Measurements from ENCODE around the gene MYRIP.
"Not testable (repeated sequence)": the region's sequence is repeated elsewhere in the genome, so short reads cannot be mapped to it uniquely, and the experiment has no call there.

MYRIP gene

DNA sequence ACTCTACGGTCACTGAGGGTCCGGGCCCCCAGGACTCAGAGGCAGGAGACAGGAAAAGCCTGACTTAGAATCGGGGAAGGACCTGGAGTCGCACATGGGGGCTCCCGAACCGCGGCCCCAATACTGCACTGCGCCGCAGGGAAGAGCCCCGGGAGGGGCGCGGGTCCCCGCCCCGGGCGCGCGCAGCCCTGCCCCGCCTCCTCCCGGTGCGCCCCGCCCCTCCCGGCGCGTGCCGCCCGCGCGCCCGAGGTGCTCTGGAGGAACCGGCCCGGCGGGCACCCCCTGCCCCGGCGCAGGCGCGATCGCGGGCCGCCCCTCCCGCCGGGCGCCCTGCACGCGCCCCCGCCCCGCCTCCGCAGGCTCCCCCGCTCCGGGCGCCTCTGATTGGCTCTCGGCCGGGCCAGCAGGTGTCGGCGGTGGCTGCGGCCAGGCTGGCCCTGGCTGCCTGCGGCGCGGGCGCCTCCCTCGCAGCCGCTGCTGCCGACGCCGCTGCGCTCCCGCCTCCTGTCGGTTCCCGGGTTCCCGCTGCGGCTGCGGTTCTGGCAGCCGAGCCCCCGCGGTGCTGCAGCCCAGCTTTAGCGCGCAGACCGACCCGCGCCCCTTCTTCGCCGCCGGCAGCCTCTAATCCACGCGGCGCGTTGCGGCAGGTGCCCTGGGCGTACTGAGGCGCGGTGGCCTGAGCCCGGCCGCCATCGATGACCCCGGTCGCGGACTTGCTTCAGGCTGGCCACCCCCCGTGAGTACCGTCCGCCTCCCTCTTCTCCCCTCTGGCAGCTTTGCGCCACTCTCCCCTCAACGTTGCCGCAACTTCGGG, at the start of gene MYRIP:
TSS of gene MYRIP (plus strand) at position 429 of the 814 bp plus-strand sequence. CDS start 91,208 bp downstream, outside the sequence.
- TF ChIP-seq, protein P1, sequence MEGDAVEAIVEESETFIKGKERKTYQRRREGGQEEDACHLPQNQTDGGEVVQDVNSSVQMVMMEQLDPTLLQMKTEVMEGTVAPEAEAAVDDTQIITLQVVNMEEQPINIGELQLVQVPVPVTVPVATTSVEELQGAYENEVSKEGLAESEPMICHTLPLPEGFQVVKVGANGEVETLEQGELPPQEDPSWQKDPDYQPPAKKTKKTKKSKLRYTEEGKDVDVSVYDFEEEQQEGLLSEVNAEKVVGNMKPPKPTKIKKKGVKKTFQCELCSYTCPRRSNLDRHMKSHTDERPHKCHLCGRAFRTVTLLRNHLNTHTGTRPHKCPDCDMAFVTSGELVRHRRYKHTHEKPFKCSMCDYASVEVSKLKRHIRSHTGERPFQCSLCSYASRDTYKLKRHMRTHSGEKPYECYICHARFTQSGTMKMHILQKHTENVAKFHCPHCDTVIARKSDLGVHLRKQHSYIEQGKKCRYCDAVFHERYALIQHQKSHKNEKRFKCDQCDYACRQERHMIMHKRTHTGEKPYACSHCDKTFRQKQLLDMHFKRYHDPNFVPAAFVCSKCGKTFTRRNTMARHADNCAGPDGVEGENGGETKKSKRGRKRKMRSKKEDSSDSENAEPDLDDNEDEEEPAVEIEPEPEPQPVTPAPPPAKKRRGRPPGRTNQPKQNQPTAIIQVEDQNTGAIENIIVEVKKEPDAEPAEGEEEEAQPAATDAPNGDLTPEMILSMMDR (IDR thresholded peaks at IDR 0.05; ENCODE audit: borderline replicate concordance, insufficient read depth, low read depth, low read length), result no peak
- no peak within 1 kb of the TSS for H3K4me3 ChIP-seq (ENCODE audit: low read depth, low read length)

DNA sequence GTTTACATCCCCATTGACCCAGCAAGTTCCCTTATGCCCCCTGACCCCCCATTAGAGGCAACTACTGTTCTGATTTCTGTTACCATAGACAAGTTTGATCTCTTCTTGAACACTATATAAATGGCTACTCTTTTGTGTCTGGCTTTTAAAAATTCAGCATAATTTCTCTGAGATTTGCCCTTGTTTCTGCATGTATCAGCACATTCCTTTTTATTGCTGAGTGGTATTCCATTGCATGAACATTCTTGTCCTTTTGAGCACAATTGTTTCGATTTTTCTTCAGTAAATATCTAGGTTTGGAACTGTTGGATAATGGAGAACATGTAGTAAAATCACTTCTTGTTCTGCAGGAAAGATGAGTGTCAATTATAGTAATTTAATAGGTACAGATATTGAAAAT, 49.1 kb upstream of the MYRIP start:
- no peak overlapping the region for H3K4me3 ChIP-seq (ENCODE audit: low read depth, low read length)
- TF ChIP-seq, protein P1 (IDR thresholded peaks at IDR 0.05; ENCODE audit: borderline replicate concordance, insufficient read depth, low read depth, low read length), result no peak

DNA sequence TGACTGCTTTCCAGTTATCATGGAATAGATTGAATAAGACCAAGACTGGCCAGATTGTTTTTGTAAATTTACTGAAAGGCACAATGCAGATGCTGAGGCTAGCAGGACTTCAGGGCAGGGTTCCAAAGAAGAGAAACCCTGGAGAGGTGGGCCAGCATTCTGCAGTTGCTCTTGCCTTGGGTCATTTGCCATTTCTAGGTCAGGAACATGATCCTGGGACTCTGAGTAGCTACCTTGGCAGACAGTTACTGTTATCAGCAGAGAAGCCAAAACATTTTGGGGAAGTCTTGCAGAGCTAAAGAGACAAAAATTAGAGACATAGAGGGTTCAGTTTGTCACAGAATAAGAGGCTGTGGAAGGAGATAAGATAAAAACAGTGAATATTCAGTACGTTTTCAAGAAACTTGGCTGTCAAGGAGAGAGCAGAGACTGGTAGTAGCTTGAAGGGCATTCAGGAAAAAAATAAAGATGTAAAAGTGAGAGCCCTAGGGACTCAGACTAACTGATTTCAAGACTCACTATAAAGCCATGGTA, 46.8 kb upstream of the MYRIP start:
- TF ChIP-seq, protein P1 (IDR thresholded peaks at IDR 0.05; ENCODE audit: borderline replicate concordance, insufficient read depth, low read depth, low read length), result no peak
- H3K4me3 ChIP-seq (ENCODE audit: low read depth, low read length), result no peak overlapping the region

DNA sequence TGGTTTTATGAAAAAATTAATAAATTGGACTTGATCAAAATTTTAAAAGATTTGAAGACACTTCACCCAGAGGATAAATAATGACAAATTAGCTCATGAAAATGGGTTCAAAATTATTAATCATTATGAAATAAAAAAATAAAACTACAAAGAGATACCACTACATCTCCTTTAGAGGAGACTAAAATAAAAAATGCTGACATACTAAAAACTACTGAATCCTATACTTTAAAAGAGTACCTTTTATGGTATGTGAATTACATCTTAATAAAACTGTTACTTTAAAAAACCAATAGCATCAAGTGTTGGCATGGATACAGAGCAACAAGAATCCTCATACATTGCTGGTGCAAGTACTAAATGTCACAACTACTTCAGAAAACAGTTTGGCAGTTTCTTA, 46.0 kb upstream of the MYRIP start:
- TF ChIP-seq, protein P1 (IDR thresholded peaks at IDR 0.05; ENCODE audit: borderline replicate concordance, insufficient read depth, low read depth, low read length), result no peak
- no peak overlapping the region for H3K4me3 ChIP-seq (ENCODE audit: low read depth, low read length)

DNA sequence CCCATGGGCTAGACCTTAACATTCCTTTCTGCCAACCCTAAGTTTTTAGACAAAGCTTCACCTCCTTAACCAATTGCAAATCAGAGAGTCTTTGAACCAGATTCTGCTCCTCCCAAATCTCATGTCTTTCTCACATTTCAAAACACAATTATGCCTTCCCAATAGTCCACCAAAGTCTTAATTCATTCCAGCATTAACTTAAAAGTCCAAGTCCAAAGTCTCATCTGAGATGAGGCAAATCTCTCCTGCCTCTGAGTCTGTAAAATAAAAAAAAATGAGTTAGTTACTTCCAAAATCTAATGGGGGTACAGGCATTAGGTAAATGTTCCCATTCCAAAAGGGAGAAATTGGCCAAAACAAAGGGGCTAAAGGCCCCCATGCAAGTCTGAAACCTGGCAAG, 43.8 kb upstream of the MYRIP start:
- no peak overlapping the region for H3K4me3 ChIP-seq (ENCODE audit: low read depth, low read length)
- TF ChIP-seq, protein P1 (IDR thresholded peaks at IDR 0.05; ENCODE audit: borderline replicate concordance, insufficient read depth, low read depth, low read length), result no peak

DNA sequence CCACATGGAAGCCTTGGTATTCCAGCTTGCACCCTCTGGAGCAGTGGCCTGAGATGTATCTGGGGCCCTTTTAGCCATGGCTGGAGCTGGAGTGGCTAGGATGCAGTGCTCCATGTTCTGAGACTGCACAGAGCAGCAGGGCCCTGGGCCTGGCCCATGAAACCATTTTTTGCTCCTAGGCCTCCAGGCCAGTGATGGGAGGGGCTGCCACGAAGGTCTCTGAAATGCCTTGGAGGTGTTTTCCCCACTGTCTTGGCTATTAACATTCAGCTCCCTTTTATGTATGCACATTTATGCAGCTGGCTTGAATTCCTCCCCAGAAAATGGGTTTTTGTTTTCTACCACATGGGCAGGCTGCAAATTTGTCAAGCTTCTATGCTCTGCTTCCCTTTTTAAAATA, 43.0 kb upstream of the MYRIP start:
- no peak overlapping the region for H3K4me3 ChIP-seq (ENCODE audit: low read depth, low read length)
- TF ChIP-seq, protein P1 (IDR thresholded peaks at IDR 0.05; ENCODE audit: borderline replicate concordance, insufficient read depth, low read depth, low read length), result no peak

DNA sequence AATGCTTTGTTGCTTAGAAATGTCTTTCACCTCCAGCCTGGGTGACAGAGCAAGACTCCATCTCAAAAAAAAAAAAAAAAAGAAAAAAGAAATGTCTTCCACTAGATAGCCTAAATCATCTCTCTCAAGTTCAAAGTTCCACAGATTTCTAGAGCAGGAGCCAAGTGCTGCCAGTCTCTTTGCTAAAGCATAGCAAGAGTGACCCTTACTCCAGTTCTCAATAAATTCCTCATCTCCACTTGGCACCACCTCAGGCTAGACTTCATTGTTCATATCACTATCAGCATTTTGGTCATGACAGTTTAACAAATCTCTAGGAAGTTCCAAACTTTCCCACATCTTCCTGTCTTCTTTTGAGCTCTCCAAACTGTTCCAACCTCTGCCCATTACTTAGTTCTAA, 42.5 kb upstream of the MYRIP start:
- H3K4me3 ChIP-seq (ENCODE audit: low read depth, low read length), result not testable (repeated sequence)

DNA sequence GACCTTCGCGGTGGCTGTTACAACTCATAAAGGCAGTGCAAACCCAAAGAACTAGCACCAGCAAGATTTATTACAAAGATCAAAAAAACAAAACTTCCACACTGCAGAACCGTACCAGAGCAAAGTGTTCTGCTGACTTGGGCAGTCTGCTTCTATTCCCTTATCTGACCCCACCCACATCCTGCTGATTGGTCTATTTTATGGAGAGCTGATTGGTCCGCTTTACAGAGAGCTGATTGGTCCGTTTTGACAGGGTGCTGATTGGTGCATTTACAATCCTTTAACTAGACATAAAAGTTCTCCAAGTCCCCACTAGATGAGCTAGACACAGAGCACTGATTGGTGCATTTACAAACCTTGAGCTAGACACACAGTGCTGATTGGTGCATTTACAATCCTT, 31.2 kb upstream of the MYRIP start:
- not testable (repeated sequence) for H3K4me3 ChIP-seq (ENCODE audit: low read depth, low read length)
